Ascending aorta (tissue), 2 donors: ENCODE results near the gene LRRC75B. TPM values are rescaled to one million over a fixed set of nuclear protein-coding genes. Genes with fewer than 3 reads are reported as not detected.

Experiments used
- DNase-seq, 2 donors: peaks; one replicate each; pipeline ENCODE4 v3.0.0-alpha.2; 2019; ENCODE audit warnings: low spot score in 2 of 2
- H3K27ac ChIP-seq, 2 donors: fragments of 200-600 bp; sonication (generic); one replicate each; pipeline ENCODE4 v1.5.1; 2016 to 2017; ENCODE audit warnings: mild to moderate bottlenecking in 1 of 2
- H3K27me3 ChIP-seq: fragments of 200-600 bp; sonication (generic); one replicate; pipeline ENCODE4 v1.5.1; 2017
- H3K36me3 ChIP-seq, 2 donors: fragments of 200-600 bp; sonication (generic); one replicate each; pipeline ENCODE4 v1.5.1; 2016
- H3K4me1 ChIP-seq, 2 donors: fragments of 200-600 bp; sonication (generic); one replicate each; pipeline ENCODE4 v1.5.1; 2016 to 2017; ENCODE audit warnings: mild to moderate bottlenecking in 1 of 2
- H3K4me3 ChIP-seq, 2 donors: fragments of 200-600 bp; sonication (generic); one replicate each; pipeline ENCODE4 v1.5.1; 2016 to 2017; ENCODE audit warnings: mild to moderate bottlenecking in 1 of 2
- H3K9me3 ChIP-seq, 2 donors: fragments of 200-600 bp; sonication (generic); one replicate each; pipeline ENCODE4 v1.5.1; 2016
- CTCF ChIP-seq, 3 experiments: fragments of 200-600 bp in 2 of 3; fragments of 450-650 bp in 1 of 3; sonication (generic) in 2 of 3; IDR thresholded peaks; one replicate each; pipeline ENCODE4 v1.5.1; 2016 to 2019; ENCODE audit warnings: antibody characterized with exemption in 3 of 3, mild to moderate bottlenecking in 1 of 3, moderate library complexity in 1 of 3
- intact Hi-C: fragments of 100-400 bp; cut with DNase I; formaldehyde crosslinking; loops from one replicate; pipeline ENCODE4 v1.15.1; 2023
- total RNA-seq: library from RNA; depleted of rRNA; stranded (reverse); fragments of >200 nt; gene quantifications from one replicate; pipeline ENCODE4 v1.1.0, GENCODE V29; 2016

Gene LRRC75B
- total RNA-seq, 1 donor from 2014 or later, result 22.7 TPM

GRCh38 chr22:24543679-24544243 lies 49.1 kb downstream of the LRRC75B start:
- Histone ChIP-seq H3K9me3 (no peaks in the 10 kb centered on the region), H3K36me3 (peaks cover 74 to 75% of the 10 kb centered on the region in 2 donors), H3K27ac (no peak overlapping the region), H3K4me3 (no peak overlapping the region), H3K4me1 (peaks cover 2 to 6% of the 10 kb centered on the region in 2 donors), H3K27me3 (no peaks in the 10 kb centered on the region)
- no peak for TF ChIP-seq CTCF (IDR thresholded peaks at IDR 0.05)
- intact Hi-C loops, result no loop called here
- no peak for DNase-seq

- DNase-seq, result no peak
- H3K27me3 ChIP-seq, result no peaks in the 10 kb centered on the region
- peaks cover 72 to 73% of the 10 kb centered on the region in 2 donors for H3K36me3 ChIP-seq
- intact Hi-C loops, result no loop called here
- H3K27ac ChIP-seq, result no peak overlapping the region
- H3K9me3 ChIP-seq, result no peaks in the 10 kb centered on the region
- H3K4me3 ChIP-seq, result no peak overlapping the region
- H3K4me1 ChIP-seq, result peaks cover 2 to 6% of the 10 kb centered on the region in 2 donors
- no peak for TF ChIP-seq CTCF (IDR thresholded peaks at IDR 0.05)
Measured at GRCh38 chr22:24543185-24543601, 49.7 kb downstream of the LRRC75B start.

GRCh38 chr22:24542641-24543040 lies 50.2 kb downstream of the LRRC75B start:
- Histone ChIP-seq H3K4me1 (peaks cover 2 to 6% of the 10 kb centered on the region in 2 donors), H3K27me3 (no peaks in the 10 kb centered on the region), H3K27ac (no peak overlapping the region), H3K36me3 (peaks cover 67 to 68% of the 10 kb centered on the region in 2 donors), H3K9me3 (no peaks in the 10 kb centered on the region), H3K4me3 (no peak overlapping the region)
- no peak for DNase-seq
- intact Hi-C loops, result no loop called here
- no peak for TF ChIP-seq CTCF (IDR thresholded peaks at IDR 0.05)

- TF ChIP-seq CTCF (IDR thresholded peaks at IDR 0.05), result no peak
- H3K36me3 ChIP-seq, result peaks cover 59 to 60% of the 10 kb centered on the region in 2 donors
- H3K4me1 ChIP-seq, result peaks cover 2 to 6% of the 10 kb centered on the region in 2 donors
- intact Hi-C loops, result no loop called here
- no peak overlapping the region for H3K4me3 ChIP-seq
- H3K27me3 ChIP-seq, result no peaks in the 10 kb centered on the region
- H3K9me3 ChIP-seq, result no peaks in the 10 kb centered on the region
- DNase-seq, result no peak
- no peak overlapping the region for H3K27ac ChIP-seq
Measured at GRCh38 chr22:24541681-24542515, 51.0 kb downstream of the LRRC75B start.

GRCh38 chr22:24540470-24540869 lies 52.4 kb downstream of the LRRC75B start:
- peaks cover 2 to 6% of the 10 kb centered on the region in 2 donors for H3K4me1 ChIP-seq
- intact Hi-C loops, result no loop called here
- no peak for DNase-seq
- H3K9me3 ChIP-seq, result no peaks in the 10 kb centered on the region
- H3K27me3 ChIP-seq, result no peaks in the 10 kb centered on the region
- TF ChIP-seq CTCF (IDR thresholded peaks at IDR 0.05), result no peak
- no peak overlapping the region for H3K4me3 ChIP-seq
- H3K36me3 ChIP-seq, result peaks cover 52 to 53% of the 10 kb centered on the region in 2 donors
- no peak overlapping the region for H3K27ac ChIP-seq
